K562 (cell line): ENCODE results near the gene GADL1. TPM values are rescaled to one million over a fixed set of nuclear protein-coding genes. Genes with fewer than 3 reads are reported as not detected.

ENCODE experiments used
- ATAC-seq: fragments of 200-7000 bp; cut with Tn5 transposase; 3 replicates; pipeline ENCODE4 v1.9.1; 2020; ENCODE audit warnings: moderate library complexity
- BruUV-seq: library from RNA; stranded (reverse); fragments of 400-500 nt; replicated peaks from 2 replicates; lab custom pipeline; 2021; lab: Mats Ljungman, UMichigan
- CTCF ChIA-PET: fragments of 300-600 bp; formaldehyde crosslinking; extraction: SDS; loops from one replicate; lab custom pipeline; 2021; ENCODE audit warnings: low intra/inter-chr PET ratio; lab: Yijun Ruan, JAX
- POLR2A ChIA-PET: fragments of 300-600, 350-650 bp; sonication (Branson Sonifier 250); formaldehyde crosslinking; extraction: SDS; loops from one replicate; lab custom pipeline; 2021; ENCODE audit warnings: antibody characterized with exemption, inconsistent platforms; lab: Yijun Ruan, JAX
- DNase-seq, 4 experiments: peaks; one replicate each; pipeline versions ENCODE4 v3.0.0 to v3.0.0-alpha.2; 2011 to 2018; ENCODE audit warnings: low spot score in 3 of 4, mixed read lengths in 3 of 4; ENCODE audit errors: extremely low read depth in 1 of 4
- FAIRE-seq: peaks from 2 replicates; lab custom pipeline; 2011; peaks lifted over from hg19 to GRCh38; lab: Jason Lieb, UNC
- H2AFZ ChIP-seq: 2 replicates; pipeline ENCODE4 v1.6.0; 2011; ENCODE audit warnings: low read depth, low read length, control low read depth, inconsistent platforms
- H3K27ac ChIP-seq: fragments of 200-600 bp; 3 replicates; pipeline ENCODE4 v1.8.0; 2011; ENCODE audit warnings: low read depth, mild to moderate bottlenecking, control low read depth, inconsistent platforms, low read length, moderate library complexity, mixed read lengths; ENCODE audit errors: extremely low read depth
- H3K27me3 ChIP-seq, 2 experiments: fragments of 300-600 bp in 1 of 2; 2 replicates in 1 of 2; 3 replicates in 1 of 2; pipeline versions ENCODE4 v1.6.0 to v1.8.0; 2011; ENCODE audit warnings: inconsistent platforms in 2 of 2, low read length in 2 of 2, mild to moderate bottlenecking in 1 of 2, mixed read lengths in 1 of 2, moderate library complexity in 1 of 2; ENCODE audit not compliant: control insufficient read depth in 2 of 2, insufficient read depth in 2 of 2
- H3K36me3 ChIP-seq: fragments of 300-600 bp; 3 replicates; pipeline ENCODE4 v1.8.0; 2011; ENCODE audit warnings: mild to moderate bottlenecking, low read length, inconsistent platforms; ENCODE audit not compliant: control insufficient read depth, insufficient read depth
- H3K4me1 ChIP-seq, 2 experiments: fragments of 200-600 bp in 1 of 2; replicated peaks in 1 of 2; 2 replicates in 1 of 2; 3 replicates in 1 of 2; pipeline versions ENCODE4 v1.5.1 to v1.8.0; 2011; ENCODE audit warnings: inconsistent platforms in 2 of 2, low read length in 2 of 2, mild to moderate bottlenecking in 1 of 2, mixed read lengths in 1 of 2, moderate library complexity in 1 of 2; ENCODE audit not compliant: control insufficient read depth in 2 of 2, insufficient read depth in 2 of 2
- H3K4me2 ChIP-seq: 2 replicates; pipeline ENCODE4 v1.6.1; 2011; ENCODE audit warnings: low read length, control low read depth, inconsistent platforms, mixed read lengths; ENCODE audit not compliant: insufficient read depth
- H3K4me3 ChIP-seq: fragments of 200-600 bp; sonication (generic), shearing (Covaris generic); 2 replicates; pipeline ENCODE4 v1.5.1; 2016; ENCODE audit warnings: control low read depth, inconsistent platforms
- H3K79me2 ChIP-seq: fragments of 200-600 bp; 3 replicates; pipeline ENCODE4 v1.8.0; 2011; ENCODE audit warnings: low read length, inconsistent platforms; ENCODE audit not compliant: control insufficient read depth, insufficient read depth
- H3K9ac ChIP-seq, 2 experiments: 2 replicates each; pipeline versions ENCODE4 v1.6.0 to v1.6.1; 2011; ENCODE audit warnings: low read depth in 2 of 2, low read length in 2 of 2, control low read depth in 1 of 2, inconsistent platforms in 1 of 2, mild to moderate bottlenecking in 1 of 2, mixed read lengths in 1 of 2; ENCODE audit not compliant: insufficient read depth in 1 of 2
- H3K9me1 ChIP-seq: one replicate; pipeline ENCODE4 v1.6.0; 2011; ENCODE audit warnings: inconsistent platforms, mild to moderate bottlenecking, low read length, moderate library complexity; ENCODE audit not compliant: control insufficient read depth, insufficient read depth
- H3K9me3 ChIP-seq: replicated peaks from 2 replicates; pipeline ENCODE4 v1.5.1; 2011; ENCODE audit warnings: low read depth, low read length, inconsistent platforms; ENCODE audit not compliant: control insufficient read depth, insufficient read depth
- H4K20me1 ChIP-seq: replicated peaks from 2 replicates; pipeline ENCODE4 v1.6.1; 2011; ENCODE audit warnings: low read length, inconsistent platforms, mixed read lengths; ENCODE audit not compliant: control insufficient read depth, insufficient read depth
- TAF7 ChIP-seq: fragments of 450-650 bp; IDR thresholded peaks from 2 replicates; pipeline ENCODE4 v1.6.1; 2016; ENCODE audit warnings: missing genetic modification characterization, missing compliant biosample characterization
- TSC22D4 ChIP-seq: fragments of 450-650 bp; IDR thresholded peaks from 2 replicates; pipeline ENCODE4 v1.6.1; 2016; ENCODE audit warnings: missing genetic modification characterization, missing biosample characterization, control low read depth
- WGBS: fragments of 100-300 bp; shearing (Covaris generic); methylation state at CpG from one replicate; pipeline ENCODE4 v1.1.6; 2016; ENCODE audit warnings: low coverage, mixed read lengths; ENCODE audit not compliant: insufficient coverage; ENCODE audit errors: missing lambda C conversion rate; 5-methylcytosine and 5-hydroxymethylcytosine counted together
- in situ Hi-C: fragments of 300-500 bp; cut with MboI; formaldehyde crosslinking; loops from 4 replicates; pipeline ENCODE4 v1.15.0; 2018; ENCODE audit warnings: inconsistent platforms, mixed read lengths
- intact Hi-C: fragments of 100-400 bp; cut with micrococcal nuclease; formaldehyde crosslinking; loops from 2 replicates; pipeline ENCODE4 v1.14.2; 2022
- polyA plus RNA-seq, 8 experiments: library from polyadenylated mRNA; depleted of rRNA in 4 of 8; stranded (reverse) in 5 of 8; unstranded in 3 of 8; fragments of >200 nt; fragmentation: Nextera tagmentation in 2 of 8; fragmentation: Illumina TruSeq in 1 of 8; extraction: Ambion mirVana in 2 of 8; extraction: Trizol in 1 of 8; gene quantifications; 2 replicates each; pipeline versions ENCODE4 v1.2.1 to v1.2.3, GENCODE V29; 2011 to 2014; ENCODE audit warnings: inconsistent platforms in 1 of 8, missing spikeins in 1 of 8
- total RNA-seq, 7 experiments: library from RNA; depleted of rRNA in 6 of 7; stranded (reverse); fragments of >200 nt in 6 of 7; fragmentation: Illumina TruSeq in 2 of 7; extraction: Trizol in 2 of 7; gene quantifications; 2 replicates each; pipeline versions ENCODE4 v1.2.1 to v1.2.3, GENCODE V29; 2011 to 2021; ENCODE audit warnings: low replicate concordance in 1 of 7
- TF ChIP-seq, protein P1 (sequence below): sonication (generic); formaldehyde crosslinking; IDR thresholded peaks from 2 replicates; pipeline ENCODE4 v1.8.0; 2023; ENCODE audit warnings: missing genetic modification reagents, mild to moderate bottlenecking, borderline replicate concordance
- TF ChIP-seq, protein P2 (sequence below): fragments of 250-450 bp; sonication (Bioruptor Pico); IDR thresholded peaks from 2 replicates; pipeline ENCODE4 v1.8.0; 2021; ENCODE audit warnings: moderate library complexity, mild to moderate bottlenecking, inconsistent platforms

GADL1 gene
- total and polyA plus RNA-seq, 9 of the 15 experiments (the other 6 are each of a cell fraction or from before 2014, with no cell fraction given) = 0.07 TPM; not detected in 8

DNA sequence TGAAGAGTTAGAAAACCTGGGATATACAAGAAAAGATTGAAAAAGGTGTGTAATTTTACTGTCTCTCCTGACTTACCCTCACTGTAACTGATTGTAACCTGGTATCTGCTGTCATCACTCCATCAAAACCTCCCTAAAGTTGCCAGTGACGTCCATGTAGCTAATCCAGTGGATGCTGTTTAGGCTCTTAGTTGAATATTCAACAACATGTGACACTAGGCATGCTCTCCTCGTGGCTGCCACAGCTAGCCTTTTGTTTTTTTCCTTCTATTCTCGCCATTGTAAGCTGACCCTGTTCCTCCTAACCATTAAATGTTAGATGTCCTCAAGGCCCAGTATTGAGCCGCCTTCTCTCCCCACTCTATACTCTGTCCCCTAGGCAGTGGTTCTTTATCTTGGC lies 41.6 kb downstream of the GADL1 start:
- intact Hi-C loops (no loop called here), in situ Hi-C loops (no loop called here)
- H3K27ac ChIP-seq = no peak overlapping the region
- ATAC-seq (no peak), DNase-seq (no peak), FAIRE-seq (no peak)
- no peak overlapping the region for H2AFZ ChIP-seq
- no peaks in the 10 kb centered on the region for H3K4me1 ChIP-seq
- H3K9me1 ChIP-seq = no peaks in the 10 kb centered on the region
- no peaks in the 10 kb centered on the region for H3K79me2 ChIP-seq
- BruUV-seq = no TSS peak
- H3K4me2 ChIP-seq = no peak overlapping the region
- H3K9me3 ChIP-seq = 0 out of 2 replicates have a peak, but pooled peaks cover 2% of the 10 kb centered on the region
- ChIA-PET CTCF (no interaction called here), POLR2A (interaction anchor here (0.6 kb wide), 1 partner anchor 944 kb away, joined by 3 read pairs; no protein-coding TSS in a partner anchor)
- H3K27me3 ChIP-seq = no peaks in the 10 kb centered on the region
- WGBS = 1% methylated on average over 4 of the region's 4 CpGs
- no peak overlapping the region for H3K4me3 ChIP-seq
- no peak overlapping the region for H3K9ac ChIP-seq
- no peaks in the 10 kb centered on the region for H4K20me1 ChIP-seq
- H3K36me3 ChIP-seq = no peaks in the 10 kb centered on the region
- TF ChIP-seq, protein P1, sequence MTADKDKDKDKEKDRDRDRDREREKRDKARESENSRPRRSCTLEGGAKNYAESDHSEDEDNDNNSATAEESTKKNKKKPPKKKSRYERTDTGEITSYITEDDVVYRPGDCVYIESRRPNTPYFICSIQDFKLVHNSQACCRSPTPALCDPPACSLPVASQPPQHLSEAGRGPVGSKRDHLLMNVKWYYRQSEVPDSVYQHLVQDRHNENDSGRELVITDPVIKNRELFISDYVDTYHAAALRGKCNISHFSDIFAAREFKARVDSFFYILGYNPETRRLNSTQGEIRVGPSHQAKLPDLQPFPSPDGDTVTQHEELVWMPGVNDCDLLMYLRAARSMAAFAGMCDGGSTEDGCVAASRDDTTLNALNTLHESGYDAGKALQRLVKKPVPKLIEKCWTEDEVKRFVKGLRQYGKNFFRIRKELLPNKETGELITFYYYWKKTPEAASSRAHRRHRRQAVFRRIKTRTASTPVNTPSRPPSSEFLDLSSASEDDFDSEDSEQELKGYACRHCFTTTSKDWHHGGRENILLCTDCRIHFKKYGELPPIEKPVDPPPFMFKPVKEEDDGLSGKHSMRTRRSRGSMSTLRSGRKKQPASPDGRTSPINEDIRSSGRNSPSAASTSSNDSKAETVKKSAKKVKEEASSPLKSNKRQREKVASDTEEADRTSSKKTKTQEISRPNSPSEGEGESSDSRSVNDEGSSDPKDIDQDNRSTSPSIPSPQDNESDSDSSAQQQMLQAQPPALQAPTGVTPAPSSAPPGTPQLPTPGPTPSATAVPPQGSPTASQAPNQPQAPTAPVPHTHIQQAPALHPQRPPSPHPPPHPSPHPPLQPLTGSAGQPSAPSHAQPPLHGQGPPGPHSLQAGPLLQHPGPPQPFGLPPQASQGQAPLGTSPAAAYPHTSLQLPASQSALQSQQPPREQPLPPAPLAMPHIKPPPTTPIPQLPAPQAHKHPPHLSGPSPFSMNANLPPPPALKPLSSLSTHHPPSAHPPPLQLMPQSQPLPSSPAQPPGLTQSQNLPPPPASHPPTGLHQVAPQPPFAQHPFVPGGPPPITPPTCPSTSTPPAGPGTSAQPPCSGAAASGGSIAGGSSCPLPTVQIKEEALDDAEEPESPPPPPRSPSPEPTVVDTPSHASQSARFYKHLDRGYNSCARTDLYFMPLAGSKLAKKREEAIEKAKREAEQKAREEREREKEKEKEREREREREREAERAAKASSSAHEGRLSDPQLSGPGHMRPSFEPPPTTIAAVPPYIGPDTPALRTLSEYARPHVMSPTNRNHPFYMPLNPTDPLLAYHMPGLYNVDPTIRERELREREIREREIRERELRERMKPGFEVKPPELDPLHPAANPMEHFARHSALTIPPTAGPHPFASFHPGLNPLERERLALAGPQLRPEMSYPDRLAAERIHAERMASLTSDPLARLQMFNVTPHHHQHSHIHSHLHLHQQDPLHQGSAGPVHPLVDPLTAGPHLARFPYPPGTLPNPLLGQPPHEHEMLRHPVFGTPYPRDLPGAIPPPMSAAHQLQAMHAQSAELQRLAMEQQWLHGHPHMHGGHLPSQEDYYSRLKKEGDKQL = no peak
- no peak for TF ChIP-seq TAF7 (tag)
- TF ChIP-seq, protein P2, sequence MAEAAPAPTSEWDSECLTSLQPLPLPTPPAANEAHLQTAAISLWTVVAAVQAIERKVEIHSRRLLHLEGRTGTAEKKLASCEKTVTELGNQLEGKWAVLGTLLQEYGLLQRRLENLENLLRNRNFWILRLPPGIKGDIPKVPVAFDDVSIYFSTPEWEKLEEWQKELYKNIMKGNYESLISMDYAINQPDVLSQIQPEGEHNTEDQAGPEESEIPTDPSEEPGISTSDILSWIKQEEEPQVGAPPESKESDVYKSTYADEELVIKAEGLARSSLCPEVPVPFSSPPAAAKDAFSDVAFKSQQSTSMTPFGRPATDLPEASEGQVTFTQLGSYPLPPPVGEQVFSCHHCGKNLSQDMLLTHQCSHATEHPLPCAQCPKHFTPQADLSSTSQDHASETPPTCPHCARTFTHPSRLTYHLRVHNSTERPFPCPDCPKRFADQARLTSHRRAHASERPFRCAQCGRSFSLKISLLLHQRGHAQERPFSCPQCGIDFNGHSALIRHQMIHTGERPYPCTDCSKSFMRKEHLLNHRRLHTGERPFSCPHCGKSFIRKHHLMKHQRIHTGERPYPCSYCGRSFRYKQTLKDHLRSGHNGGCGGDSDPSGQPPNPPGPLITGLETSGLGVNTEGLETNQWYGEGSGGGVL (CRISPR knock-in tag) = no peak
- TF ChIP-seq TSC22D4 (tag) = no peak
